HCT116 (cell line): ENCODE measurements around the gene FGF3. TPM values are rescaled to one million over a fixed set of nuclear protein-coding genes. Genes with fewer than 3 reads are reported as not detected.

Experiments
- ATAC-seq: fragments of 200-7000 bp; cut with Tn5 transposase; 2 replicates; pipeline ENCODE4 v1.9.1; 2020; ENCODE audit warnings: mild to moderate bottlenecking, moderate library complexity
- BruUV-seq: library from RNA; stranded (reverse); fragments of 400-500 nt; replicated peaks from 2 replicates; lab custom pipeline; 2021; lab: Mats Ljungman, UMichigan
- CTCF ChIA-PET: fragments of 300-600 bp; sonication (Branson Sonifier 250); formaldehyde crosslinking; loops from one replicate; lab custom pipeline; 2021; ENCODE audit warnings: antibody characterized with exemption; lab: Charles Lee
- POLR2A ChIA-PET: fragments of 300-600, 350-600 bp; sonication (Branson Sonifier 250); formaldehyde crosslinking; loops from one replicate; lab custom pipeline; 2021; ENCODE audit warnings: antibody characterized with exemption; lab: Charles Lee
- RAD21 ChIA-PET, 2 experiments: fragments of 300-600 bp; sonication (Branson Sonifier 250); formaldehyde crosslinking; loops; one replicate each; lab custom pipeline; 2023; ENCODE audit warnings: low total read pairs in 2 of 2; ENCODE audit not compliant: uncharacterized antibody in 2 of 2, unreplicated experiment in 2 of 2, low non-redundant PET in 1 of 2; lab: Charles Lee
- DNase-seq: peaks from one replicate; pipeline ENCODE4 v3.0.0-alpha.2; 2010; ENCODE audit warnings: low read depth, low spot score
- H2AFZ ChIP-seq: fragments of 200-600 bp; shearing (Covaris generic), sonication (generic); 2 replicates; pipeline ENCODE4 v1.6.1; 2017; ENCODE audit warnings: low read depth, mixed run types, mixed read lengths, antibody characterized with exemption, low read length; ENCODE audit not compliant: poor library complexity, severe bottlenecking
- H3K27ac ChIP-seq: 2 replicates; pipeline ENCODE4 v1.5.1; 2012; ENCODE audit warnings: low read depth, low read length
- H3K27me3 ChIP-seq: fragments of 200-600 bp; sonication (generic); 2 replicates; pipeline ENCODE4 v1.6.1; 2016; ENCODE audit warnings: mixed run types, low read length, mixed read lengths; ENCODE audit not compliant: insufficient read depth
- H3K36me3 ChIP-seq, 2 experiments: fragments of 200-500 bp in 1 of 2; fragments of 200-600 bp in 1 of 2; sonication (Bioruptor generic) in 1 of 2; sonication (generic) in 1 of 2; 2 replicates each; pipeline versions ENCODE4 v1.5.1 to v1.6.1; 2014 to 2016; ENCODE audit warnings: low read length in 2 of 2, inconsistent platforms in 1 of 2, mixed read lengths in 1 of 2, mixed run types in 1 of 2; ENCODE audit not compliant: insufficient read depth in 2 of 2, control insufficient read depth in 1 of 2
- H3K4me1 ChIP-seq, 2 experiments: fragments of 200-600 bp in 1 of 2; sonication (generic) in 1 of 2; 2 replicates each; pipeline versions ENCODE4 v1.5.1 to v1.6.1; 2012 to 2017; ENCODE audit warnings: low read length in 2 of 2, inconsistent platforms in 1 of 2, mild to moderate bottlenecking in 1 of 2, mixed read lengths in 1 of 2, mixed run types in 1 of 2, moderate library complexity in 1 of 2; ENCODE audit not compliant: insufficient read depth in 2 of 2, control insufficient read depth in 1 of 2
- H3K4me2 ChIP-seq: fragments of 200-600 bp; sonication (generic); 2 replicates; pipeline ENCODE4 v1.6.1; 2017; ENCODE audit warnings: mixed run types, low read length, mixed read lengths
- H3K4me3 ChIP-seq, 2 experiments: fragments of 200-600 bp in 1 of 2; sonication (generic) in 1 of 2; replicated peaks in 1 of 2; 2 replicates each; pipeline ENCODE4 v1.5.1; 2011 to 2016; ENCODE audit warnings: low read length in 2 of 2, control low read depth in 1 of 2, low read depth in 1 of 2, mild to moderate bottlenecking in 1 of 2, mixed read lengths in 1 of 2, mixed run types in 1 of 2
- H3K79me2 ChIP-seq: fragments of 200-600 bp; sonication (generic); 2 replicates; pipeline ENCODE4 v1.6.1; 2017; ENCODE audit warnings: mild to moderate bottlenecking, mixed run types, low read length, moderate library complexity, mixed read lengths; ENCODE audit not compliant: insufficient read depth
- H3K9ac ChIP-seq: fragments of 200-600 bp; sonication (generic); 2 replicates; pipeline ENCODE4 v1.6.1; 2016; ENCODE audit warnings: low read length, mixed read lengths
- H3K9me2 ChIP-seq: fragments of 200-600 bp; sonication (generic), shearing (Covaris generic); 2 replicates; pipeline ENCODE4 v1.6.1; 2017; ENCODE audit warnings: mixed run types, mild to moderate bottlenecking, moderate library complexity; ENCODE audit not compliant: insufficient read depth
- H3K9me3 ChIP-seq, 2 experiments: fragments of 200-500 bp in 1 of 2; fragments of 200-600 bp in 1 of 2; sonication (Bioruptor generic) in 1 of 2; sonication (generic) in 1 of 2; 2 replicates each; pipeline ENCODE4 v1.6.1; 2014 to 2017; ENCODE audit warnings: low read length in 2 of 2, mixed read lengths in 2 of 2, inconsistent platforms in 1 of 2, low read depth in 1 of 2, mild to moderate bottlenecking in 1 of 2, mixed run types in 1 of 2, moderate library complexity in 1 of 2; ENCODE audit not compliant: control insufficient read depth in 1 of 2, insufficient read depth in 1 of 2
- H4K20me1 ChIP-seq: fragments of 200-600 bp; sonication (generic), shearing (Covaris generic); 2 replicates; pipeline ENCODE4 v1.6.1; 2017; ENCODE audit warnings: mixed run types, mild to moderate bottlenecking, moderate library complexity; ENCODE audit not compliant: insufficient read depth
- EGR1 ChIP-seq: IDR thresholded peaks from 2 replicates; pipeline ENCODE4 v1.6.1; 2012; ENCODE audit warnings: low read depth
- ELF1 ChIP-seq: IDR thresholded peaks from 2 replicates; pipeline ENCODE4 v1.6.1; 2012; ENCODE audit warnings: low read depth, borderline replicate concordance
- EZH2phosphoT487 ChIP-seq: fragments of 200-600 bp; IDR thresholded peaks from 2 replicates; pipeline ENCODE4 v1.6.1; 2018; ENCODE audit warnings: antibody characterized with exemption, borderline replicate concordance
- MAX ChIP-seq: IDR thresholded peaks from 2 replicates; pipeline ENCODE4 v1.6.1; 2012
- POLR2A ChIP-seq: IDR thresholded peaks from 2 replicates; pipeline ENCODE4 v1.7.0; 2011; ENCODE audit warnings: borderline replicate concordance; ENCODE audit not compliant: insufficient read depth, insufficient read length; ENCODE audit errors: extremely low read depth
- POLR2AphosphoS5 ChIP-seq: IDR thresholded peaks from 2 replicates; pipeline ENCODE4 v1.6.1; 2011; ENCODE audit warnings: mild to moderate bottlenecking, low read depth, low read length, moderate library complexity
- SRF ChIP-seq: IDR thresholded peaks from 2 replicates; pipeline ENCODE4 v1.6.1; 2012; ENCODE audit warnings: low read depth
- TCF7L2 ChIP-seq: IDR thresholded peaks from 2 replicates; pipeline ENCODE4 v1.7.0; 2011; ENCODE audit warnings: borderline replicate concordance, inconsistent platforms; ENCODE audit not compliant: insufficient read depth, insufficient read length; ENCODE audit errors: extremely low read depth
- ZNF274 ChIP-seq: fragments of 200-500 bp; sonication (Bioruptor generic); IDR thresholded peaks from 2 replicates; pipeline ENCODE4 v1.6.1; 2014; ENCODE audit warnings: mild to moderate bottlenecking, low read depth, low read length, inconsistent platforms
- intact Hi-C: fragments of 100-400 bp; cut with micrococcal nuclease; formaldehyde crosslinking; loops from 2 replicates; pipeline ENCODE4 v1.10.0; 2022
- total RNA-seq: library from RNA; stranded (reverse); gene quantifications from one replicate; pipeline ENCODE4 v1.2.1, GENCODE V29; 2021; ENCODE audit not compliant: unreplicated experiment
- TF ChIP-seq, protein P1 (sequence below), 3 experiments: fragments of 200-600 bp in 1 of 3; sonication (generic) in 1 of 3; IDR thresholded peaks in 2 of 3; conservative IDR thresholded peaks in 1 of 3; 2 replicates each; pipeline ENCODE4 v1.5.1; 2012 to 2017; ENCODE audit warnings: low read depth in 2 of 3, low read length in 2 of 3, antibody characterized with exemption in 1 of 3, borderline replicate concordance in 1 of 3, control low read depth in 1 of 3, mild to moderate bottlenecking in 1 of 3, mixed read lengths in 1 of 3, mixed run types in 1 of 3, moderate library complexity in 1 of 3; ENCODE audit not compliant: insufficient read depth in 1 of 3

Gene FGF3
- total RNA-seq, 1 experiment from 2014 or later: not detected

DNA sequence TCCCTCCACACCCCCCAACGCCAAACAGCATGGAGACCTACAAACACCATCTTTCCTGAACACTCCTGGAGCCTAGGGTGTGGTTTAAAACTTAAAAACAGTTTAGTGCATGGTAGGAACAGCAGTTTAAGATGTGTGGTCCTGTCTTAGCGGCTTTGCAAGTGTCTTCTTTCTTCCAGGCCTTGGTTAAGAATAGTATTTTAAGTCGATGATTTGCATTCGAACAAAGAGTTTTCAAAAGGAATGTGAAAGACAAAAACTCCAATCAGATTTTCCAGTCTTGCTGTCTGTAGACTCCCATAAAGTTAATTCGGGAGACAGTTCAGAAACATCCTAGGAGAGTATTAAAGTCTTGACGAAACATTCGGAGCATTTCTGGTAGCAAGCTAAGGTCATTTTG lies 47.8 kb downstream of the FGF3 start:
- Histone ChIP-seq H3K9me2 (no peaks in the 10 kb centered on the region), H3K27me3 (no peaks in the 10 kb centered on the region), H2AFZ (no peak overlapping the region), H3K9me3 (no peaks in the 10 kb centered on the region), H3K79me2 (no peaks in the 10 kb centered on the region), H3K27ac (no peak overlapping the region), H3K36me3 (no peaks in the 10 kb centered on the region), H3K4me1 (no peaks in the 10 kb centered on the region), H4K20me1 (no peaks in the 10 kb centered on the region), H3K4me2 (no peak overlapping the region), H3K4me3 (no peak overlapping the region), H3K9ac (no peak overlapping the region)
- no TSS peak for BruUV-seq
- ChIA-PET CTCF (no interaction called here), RAD21 (no interaction called here), POLR2A (no interaction called here)
- intact Hi-C loops: no loop called here
- TF ChIP-seq EZH2phosphoT487 (no peak), SRF (no peak), ZNF274 (no peak), POLR2A (no peak), ELF1 (no peak), POLR2AphosphoS5 (no peak), EGR1 (no peak), MAX (no peak), TCF7L2 (no peak)
- TF ChIP-seq, protein P1, sequence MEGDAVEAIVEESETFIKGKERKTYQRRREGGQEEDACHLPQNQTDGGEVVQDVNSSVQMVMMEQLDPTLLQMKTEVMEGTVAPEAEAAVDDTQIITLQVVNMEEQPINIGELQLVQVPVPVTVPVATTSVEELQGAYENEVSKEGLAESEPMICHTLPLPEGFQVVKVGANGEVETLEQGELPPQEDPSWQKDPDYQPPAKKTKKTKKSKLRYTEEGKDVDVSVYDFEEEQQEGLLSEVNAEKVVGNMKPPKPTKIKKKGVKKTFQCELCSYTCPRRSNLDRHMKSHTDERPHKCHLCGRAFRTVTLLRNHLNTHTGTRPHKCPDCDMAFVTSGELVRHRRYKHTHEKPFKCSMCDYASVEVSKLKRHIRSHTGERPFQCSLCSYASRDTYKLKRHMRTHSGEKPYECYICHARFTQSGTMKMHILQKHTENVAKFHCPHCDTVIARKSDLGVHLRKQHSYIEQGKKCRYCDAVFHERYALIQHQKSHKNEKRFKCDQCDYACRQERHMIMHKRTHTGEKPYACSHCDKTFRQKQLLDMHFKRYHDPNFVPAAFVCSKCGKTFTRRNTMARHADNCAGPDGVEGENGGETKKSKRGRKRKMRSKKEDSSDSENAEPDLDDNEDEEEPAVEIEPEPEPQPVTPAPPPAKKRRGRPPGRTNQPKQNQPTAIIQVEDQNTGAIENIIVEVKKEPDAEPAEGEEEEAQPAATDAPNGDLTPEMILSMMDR (IDR thresholded peaks at IDR 0.05 in 2 of 3, conservative IDR thresholded peaks at IDR 0.05 in 1 of 3; ENCODE audit: borderline replicate concordance in 1 of 3, insufficient read depth in 1 of 3, low read depth in 2 of 3, low read length in 2 of 3): no peak
- DNase-seq (no peak), ATAC-seq (no peak)
